ENCODE data around the gene HOXD11.
A peak's percentile ranks its signal among the peaks of the same experiment; 100 is the strongest.

HOXD11 gene

GRCh38 chr2:176103194-176103593 lies 3.9 kb upstream of the HOXD11 start:
- no peak for TF ChIP-seq CTCF (IDR thresholded peaks at IDR 0.05; ENCODE audit: low read depth, low read length)
- peaks cover 92% of the 10 kb centered on the region for H3K27me3 ChIP-seq
- no peaks in the 10 kb centered on the region for H3K9me3 ChIP-seq
- no peaks in the 10 kb centered on the region for H3K36me3 ChIP-seq
- no peak overlapping the region for H3K4me3 ChIP-seq (ENCODE audit: low read depth, low read length)
- H3K4me1 ChIP-seq = no peaks in the 10 kb centered on the region
- DNase-seq = no peak

GRCh38 chr2:176103742-176104315 lies 3.3 kb upstream of the HOXD11 start:
- no peak for DNase-seq
- no peaks in the 10 kb centered on the region for H3K9me3 ChIP-seq
- no peak overlapping the region for H3K4me3 ChIP-seq (ENCODE audit: low read depth, low read length)
- TF ChIP-seq CTCF (IDR thresholded peaks at IDR 0.05; ENCODE audit: low read depth, low read length) = no peak
- H3K27me3 ChIP-seq = peaks cover 90% of the 10 kb centered on the region
- H3K4me1 ChIP-seq = no peaks in the 10 kb centered on the region
- H3K36me3 ChIP-seq = no peaks in the 10 kb centered on the region

- peak overlapping the region; percentile 32 for H3K4me3 ChIP-seq (ENCODE audit: low read depth, low read length)
Observed at GRCh38 chr2:176104316-176105077, 2.6 kb upstream of the HOXD11 start.

GRCh38 chr2:176105078-176105729 lies 1.9 kb upstream of the HOXD11 start:
- H3K27me3 ChIP-seq = peaks cover 90% of the 10 kb centered on the region
- H3K4me1 ChIP-seq = no peaks in the 10 kb centered on the region
- H3K4me3 ChIP-seq (ENCODE audit: low read depth, low read length) = peak overlapping the region; percentile 32
- H3K36me3 ChIP-seq = no peaks in the 10 kb centered on the region
- no peak for DNase-seq
- H3K9me3 ChIP-seq = no peaks in the 10 kb centered on the region
- no peak for TF ChIP-seq CTCF (IDR thresholded peaks at IDR 0.05; ENCODE audit: low read depth, low read length)

More at GRCh38 chr2:176104316-176105077, 2.6 kb upstream of the HOXD11 start:
- no peaks in the 10 kb centered on the region for H3K9me3 ChIP-seq
- H3K4me1 ChIP-seq = no peaks in the 10 kb centered on the region
- H3K36me3 ChIP-seq = no peaks in the 10 kb centered on the region
- peaks cover 90% of the 10 kb centered on the region for H3K27me3 ChIP-seq
- TF ChIP-seq CTCF (IDR thresholded peaks at IDR 0.05; ENCODE audit: low read depth, low read length) = no peak
- no peak for DNase-seq

GRCh38 chr2:176105730-176106580 lies 1.1 kb upstream of the HOXD11 start:
- Histone ChIP-seq H3K9me3 (no peaks in the 10 kb centered on the region), H3K4me3 (ENCODE audit: low read depth, low read length) (no peak overlapping the region), H3K27me3 (peaks cover 90% of the 10 kb centered on the region), H3K36me3 (no peaks in the 10 kb centered on the region), H3K4me1 (no peaks in the 10 kb centered on the region)
- no peak for DNase-seq
- TF ChIP-seq CTCF (IDR thresholded peaks at IDR 0.05; ENCODE audit: low read depth, low read length) = no peak

All from BE2C (cell line).